GM18868 (cell line): ENCODE results near the gene COG5.
"Not testable (repeated sequence)": the region's sequence is repeated elsewhere in the genome, so short reads cannot be mapped to it uniquely, and the experiment has no call there.

ENCODE experiments used
- ATAC-seq: cut with Tn5 transposase; IDR thresholded peaks from one replicate; pipeline ENCODE4 v1.9.1; 2021; ENCODE audit warnings: mild to moderate bottlenecking, moderate library complexity; ENCODE audit not compliant: unreplicated experiment

COG5 gene

DNA sequence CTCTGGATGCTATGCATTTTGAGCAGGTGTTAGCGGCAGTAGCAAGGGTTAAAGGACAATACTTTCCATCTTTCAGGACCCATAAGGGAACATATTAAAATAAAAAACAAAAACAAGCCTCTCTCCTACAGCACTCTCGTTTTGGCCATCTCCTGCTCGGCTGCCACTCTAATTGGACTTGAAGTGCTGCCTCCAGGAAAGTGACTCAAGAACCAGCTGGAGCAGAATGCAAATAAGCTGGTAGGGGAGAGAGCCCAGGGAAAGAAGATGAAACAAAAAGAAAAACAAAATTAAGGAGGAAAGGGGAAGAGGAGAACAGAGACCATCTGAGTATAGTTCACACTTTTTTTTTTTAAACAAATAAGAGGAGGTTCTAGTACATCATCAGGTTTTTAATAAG is 329.3 kb downstream of the COG5 start:
- no peak for ATAC-seq

- no peak for ATAC-seq
Measured at GRCh38 chr7:107233981-107234380, 329.7 kb downstream of the COG5 start.

GRCh38 chr7:107233174-107233573 is 330.5 kb downstream of the COG5 start:
- ATAC-seq, result peak; percentile 41

DNA sequence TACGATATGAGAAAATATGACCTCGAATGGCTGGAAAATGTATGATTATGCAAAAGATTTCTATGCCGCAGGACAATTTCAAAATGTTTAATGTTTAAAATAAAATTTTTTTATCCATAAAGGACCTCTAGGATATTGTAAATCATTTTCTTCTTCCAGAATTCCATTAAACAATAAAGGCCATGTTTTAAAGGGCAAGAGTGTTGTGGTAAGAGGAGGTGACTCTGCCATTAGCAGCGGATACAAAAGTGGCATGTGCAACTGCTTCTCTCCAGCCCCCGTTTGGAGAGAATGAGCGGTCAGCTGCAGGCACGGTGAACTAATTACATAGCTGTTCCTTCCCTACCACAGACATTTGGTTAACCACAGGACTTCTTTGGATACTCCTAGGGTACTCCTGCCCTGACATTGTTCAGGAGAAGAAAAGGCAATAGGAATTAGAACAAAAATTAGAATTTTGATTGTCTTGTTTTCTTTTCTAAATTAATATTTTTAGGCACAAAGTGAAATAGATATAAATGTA is 331.1 kb downstream of the COG5 start:
- no peak for ATAC-seq

GRCh38 chr7:107230334-107230733 is 333.4 kb downstream of the COG5 start:
- no peak for ATAC-seq

DNA sequence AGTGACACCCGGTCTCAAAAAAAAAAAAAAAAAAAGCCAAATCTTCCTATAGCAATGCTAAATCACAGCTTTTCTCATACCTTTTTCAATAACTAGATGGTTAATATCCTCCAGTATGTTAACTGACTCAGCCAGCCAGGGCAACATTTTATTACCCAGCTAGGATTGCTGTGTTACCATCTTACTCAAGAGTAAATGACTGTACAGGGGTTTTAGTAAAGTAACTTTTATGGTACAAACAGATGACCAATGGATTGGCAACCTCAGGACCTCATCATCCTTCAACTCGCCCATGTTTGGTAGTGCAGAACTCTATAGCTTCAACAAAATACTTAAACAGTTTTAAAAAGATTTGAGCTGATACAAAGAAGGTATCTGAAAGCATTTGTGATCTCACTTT is 335.4 kb downstream of the COG5 start:
- ATAC-seq, result no peak

DNA sequence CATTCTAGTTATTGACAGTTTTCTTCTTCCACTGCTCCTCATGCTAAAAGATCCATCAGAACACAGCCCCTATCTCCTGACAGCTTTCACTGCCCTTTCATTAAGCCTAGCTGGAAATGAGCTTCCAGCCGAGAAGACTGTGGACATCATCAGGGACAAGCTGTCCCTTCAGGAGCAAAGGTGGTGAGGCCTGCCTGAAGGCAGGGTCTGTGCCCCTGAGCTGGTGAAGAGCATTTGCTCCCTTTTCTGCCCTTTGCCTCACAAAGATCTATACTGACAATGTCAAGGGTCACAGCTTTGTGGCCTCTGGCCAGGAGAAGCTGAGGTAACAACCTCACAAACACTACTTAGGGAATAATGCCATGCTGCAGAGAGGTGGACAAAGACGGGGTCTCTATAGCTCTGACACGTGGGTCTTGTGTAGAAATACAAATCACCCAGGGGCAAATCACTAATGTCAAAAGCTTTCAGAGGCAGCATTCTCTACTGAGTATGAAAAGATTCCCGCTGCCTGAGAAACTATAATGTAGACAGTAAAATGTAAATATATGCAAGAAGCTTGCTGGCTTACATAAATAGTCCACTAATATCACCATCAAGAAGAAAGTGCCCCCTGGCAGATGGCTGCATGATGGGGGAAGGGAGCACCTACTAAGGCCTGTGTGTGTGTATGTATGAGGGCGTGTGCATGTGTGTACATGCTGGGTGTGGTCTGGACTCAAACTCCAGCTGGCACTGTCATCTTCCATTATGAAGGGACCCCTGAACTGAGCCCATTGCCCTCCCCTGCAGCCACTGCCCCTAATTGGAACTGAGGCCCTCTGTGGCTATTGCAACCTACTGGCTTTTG is 339.1 kb downstream of the COG5 start:
- ATAC-seq, result no peak

DNA sequence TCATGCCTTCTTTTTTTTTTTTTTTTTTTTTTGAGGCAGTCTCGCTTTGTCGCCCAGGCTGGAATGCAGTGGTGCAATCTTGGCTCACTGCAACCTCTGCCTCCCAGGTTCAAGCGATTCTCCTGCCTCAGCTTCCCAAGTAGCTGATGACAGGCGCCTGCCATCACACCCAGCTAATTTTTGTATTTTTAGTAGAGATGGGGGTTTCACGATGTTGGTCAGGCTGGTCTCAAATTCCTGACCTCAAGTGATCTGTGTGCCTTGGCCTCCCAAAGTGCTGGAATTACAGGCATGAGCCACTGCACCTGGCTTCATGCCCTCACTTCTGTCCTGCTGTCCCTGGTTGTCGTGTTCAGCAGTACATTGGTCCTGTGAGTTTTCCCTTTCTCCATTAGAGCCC is 342.9 kb downstream of the COG5 start:
- not testable (repeated sequence) for ATAC-seq

GRCh38 chr7:107220356-107220755 is 343.4 kb downstream of the COG5 start:
- no peak for ATAC-seq

DNA sequence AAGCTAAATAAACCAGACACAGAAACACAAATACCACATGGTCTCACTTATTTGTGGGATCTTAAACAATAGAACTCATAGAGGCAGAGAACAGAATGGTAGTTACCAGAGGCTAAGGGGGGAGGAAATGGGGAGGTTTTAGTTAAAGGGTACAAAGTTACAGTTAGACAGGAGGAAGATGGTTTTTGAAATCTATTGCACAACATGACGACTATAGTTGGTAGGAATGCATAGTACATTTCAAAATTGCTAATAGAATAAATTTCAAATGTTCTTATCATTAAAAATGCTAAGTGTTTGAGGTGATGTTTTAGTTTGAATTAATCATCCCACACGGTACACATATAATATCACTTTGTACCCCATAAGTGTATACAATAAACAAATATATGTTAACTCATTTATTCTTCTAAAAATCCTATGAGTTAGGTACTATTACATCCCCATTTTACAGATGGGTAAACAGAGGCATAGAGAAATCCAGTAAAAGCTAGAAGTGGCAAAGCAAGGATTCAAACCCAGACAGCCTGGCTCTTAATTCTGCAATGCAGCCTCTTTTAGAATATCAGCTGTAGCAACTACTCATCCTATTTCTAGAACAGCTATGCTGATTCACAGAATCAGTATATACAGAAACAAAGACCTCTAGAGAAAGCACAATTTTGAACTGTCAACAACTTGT is 344.0 kb downstream of the COG5 start:
- no peak for ATAC-seq

GRCh38 chr7:107213945-107214344 is 349.8 kb downstream of the COG5 start:
- no peak for ATAC-seq

DNA sequence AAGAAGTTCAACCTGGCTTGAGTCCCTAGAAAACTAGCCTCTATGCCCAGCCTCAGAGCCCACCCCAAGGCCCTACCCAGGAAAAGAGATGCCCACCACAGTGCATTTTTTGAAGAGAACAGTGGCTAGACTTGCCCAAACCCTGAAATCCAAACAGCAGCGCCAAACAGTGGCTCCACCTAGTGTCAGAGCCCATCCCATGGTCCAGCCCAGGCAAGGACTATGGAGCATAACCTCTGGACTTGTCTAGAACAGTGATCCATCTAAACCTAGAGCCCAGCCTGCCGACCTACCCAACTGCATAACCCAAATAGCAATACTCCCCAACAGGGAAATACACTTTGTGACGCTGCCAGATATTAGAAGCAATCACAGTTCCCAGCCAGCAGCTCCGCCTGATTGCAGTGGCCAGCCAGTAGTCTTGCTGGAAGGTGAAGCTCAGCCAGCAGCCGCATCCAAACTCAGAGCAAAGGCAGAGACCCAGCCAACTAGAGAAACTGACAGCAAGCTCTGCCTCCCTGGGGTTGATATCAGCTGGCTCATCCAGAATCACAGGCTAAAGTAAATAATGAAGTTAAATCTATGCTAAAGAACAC is 350.4 kb downstream of the COG5 start:
- no peak for ATAC-seq

DNA sequence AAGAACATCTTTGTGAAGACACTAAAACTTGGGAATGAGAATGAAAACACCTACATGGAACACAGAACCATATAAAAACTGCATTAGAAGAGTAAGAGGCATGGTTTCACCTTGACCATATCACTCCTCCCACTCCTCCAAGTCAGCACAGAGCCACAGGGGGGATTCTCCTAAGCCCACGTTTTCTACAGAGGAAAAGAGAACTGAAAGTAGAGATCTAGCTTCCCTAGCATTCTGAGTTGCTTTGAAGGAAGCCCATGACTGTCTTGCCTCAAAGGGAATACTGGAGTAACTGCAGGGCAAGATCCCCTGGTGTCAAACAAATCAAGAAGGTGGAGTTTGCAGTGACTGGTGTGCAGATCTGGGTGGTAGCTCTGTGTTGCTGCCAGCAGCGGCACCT is 351.0 kb downstream of the COG5 start:
- ATAC-seq, result no peak

DNA sequence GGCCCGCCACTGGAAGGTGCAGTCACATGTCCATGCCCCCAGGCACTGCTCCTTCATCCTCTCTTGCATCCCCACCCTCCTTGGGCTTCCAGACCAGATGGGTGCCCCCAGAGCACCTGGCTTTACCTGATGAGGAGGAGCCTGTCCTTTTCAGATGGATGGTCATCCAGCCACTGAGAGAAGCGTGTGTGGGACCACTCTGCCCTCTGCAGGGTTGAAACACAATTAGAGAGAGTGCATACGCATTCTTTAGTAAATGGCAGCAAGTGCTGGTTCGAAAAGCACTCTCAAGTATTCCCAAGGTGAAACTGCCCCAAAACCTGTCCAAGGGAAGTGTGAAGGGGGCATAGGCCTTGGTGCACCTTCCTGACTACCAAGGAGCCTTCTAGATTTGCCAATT is 353.3 kb downstream of the COG5 start:
- no peak for ATAC-seq

DNA sequence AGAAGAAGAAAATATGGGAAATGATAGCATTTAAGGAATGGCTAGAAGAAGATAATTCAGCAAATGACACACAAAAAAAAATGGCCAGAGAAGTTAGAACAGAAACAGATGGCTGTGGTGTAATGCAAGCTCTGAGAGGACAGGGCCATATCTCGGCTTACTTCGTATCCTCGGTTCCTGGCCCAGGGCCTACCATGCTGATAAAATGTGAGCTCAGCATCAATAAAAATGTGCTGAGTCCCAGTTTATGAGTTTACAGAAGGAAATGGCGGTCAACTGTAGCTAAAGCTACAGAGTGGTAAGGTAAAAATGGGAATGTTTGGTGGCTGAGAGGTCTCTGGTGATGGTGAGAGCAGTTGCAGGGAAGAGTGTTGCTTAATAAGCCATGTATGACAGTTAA is 354.2 kb downstream of the COG5 start:
- ATAC-seq, result no peak

DNA sequence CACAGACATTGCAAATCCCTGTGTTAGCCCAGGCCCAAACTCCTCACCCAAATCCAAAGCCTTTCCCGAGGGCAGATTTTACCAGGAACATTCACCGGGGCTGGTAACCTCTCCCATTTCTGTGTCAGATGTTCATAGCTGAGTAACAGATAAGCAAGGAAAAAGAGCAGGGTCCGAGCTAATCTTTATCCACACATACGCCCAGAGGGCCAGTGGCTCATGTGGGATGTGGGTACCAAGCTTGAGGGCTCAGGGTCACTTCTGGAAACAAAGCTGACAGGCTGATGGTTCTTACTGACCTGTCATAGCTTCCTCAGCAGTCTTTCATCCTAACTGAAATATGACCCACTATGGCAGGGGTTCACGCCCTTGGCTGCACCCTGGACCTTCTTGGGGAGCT is 355.2 kb downstream of the COG5 start:
- ATAC-seq, result no peak

DNA sequence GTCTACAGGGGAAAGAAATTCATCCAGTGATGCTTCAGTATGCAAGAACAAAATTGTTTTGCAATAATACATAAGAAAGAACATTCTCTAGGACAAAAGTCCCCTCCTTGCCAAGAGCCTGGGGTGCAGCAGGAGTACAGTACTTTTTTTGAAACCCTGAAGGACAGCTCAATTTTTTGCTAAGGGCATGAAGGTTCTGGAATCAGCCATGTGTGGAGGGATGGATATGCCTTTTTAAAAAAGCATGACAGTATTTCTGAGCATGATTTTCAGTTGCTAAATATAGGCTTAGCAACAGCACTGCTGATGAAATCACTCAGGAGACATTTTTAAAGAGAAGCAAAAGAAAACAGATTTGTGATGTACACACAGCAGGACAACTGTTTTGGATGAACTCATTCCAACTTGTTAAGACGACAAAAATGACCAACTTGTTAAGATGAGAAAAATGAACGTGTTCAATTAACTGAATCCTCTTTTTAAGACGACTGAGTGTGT is 355.6 kb downstream of the COG5 start:
- ATAC-seq, result no peak

- no peak for ATAC-seq
Measured at GRCh38 chr7:107207459-107207858, 356.3 kb downstream of the COG5 start.

- no peak for ATAC-seq
Measured at GRCh38 chr7:107206706-107207105, 357.0 kb downstream of the COG5 start.

DNA sequence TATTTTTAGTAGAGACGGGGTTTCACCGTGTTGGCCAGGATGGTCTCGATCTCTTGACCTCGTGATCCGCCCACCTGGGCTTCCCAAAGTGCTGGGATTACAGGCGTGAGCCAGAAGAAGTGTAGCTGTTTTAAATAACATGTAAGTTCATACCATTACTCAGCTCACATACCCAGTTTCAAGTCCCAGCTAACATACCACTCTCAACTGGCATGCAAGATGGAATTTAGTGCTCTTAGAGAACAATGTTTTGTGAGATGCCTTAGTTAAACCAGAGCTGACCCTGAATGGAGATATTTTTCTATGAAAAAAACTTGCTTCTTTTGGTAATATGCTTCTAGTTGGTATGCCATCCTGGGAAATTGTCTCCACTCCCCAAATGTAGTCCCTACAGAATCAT is 357.6 kb downstream of the COG5 start:
- ATAC-seq, result no peak

GRCh38 chr7:107203607-107204006 is 360.1 kb downstream of the COG5 start:
- ATAC-seq, result no peak
